ENCODE measurements around the gene VASN. TPM values are rescaled to one million over a fixed set of nuclear protein-coding genes. Genes with fewer than 3 reads are reported as not detected.
"Not testable (repeated sequence)": the region's sequence is repeated elsewhere in the genome, so short reads cannot be mapped to it uniquely, and the experiment has no call there.

Gene VASN
- polyA plus RNA-seq, 1 donor: 5.7 TPM

DNA sequence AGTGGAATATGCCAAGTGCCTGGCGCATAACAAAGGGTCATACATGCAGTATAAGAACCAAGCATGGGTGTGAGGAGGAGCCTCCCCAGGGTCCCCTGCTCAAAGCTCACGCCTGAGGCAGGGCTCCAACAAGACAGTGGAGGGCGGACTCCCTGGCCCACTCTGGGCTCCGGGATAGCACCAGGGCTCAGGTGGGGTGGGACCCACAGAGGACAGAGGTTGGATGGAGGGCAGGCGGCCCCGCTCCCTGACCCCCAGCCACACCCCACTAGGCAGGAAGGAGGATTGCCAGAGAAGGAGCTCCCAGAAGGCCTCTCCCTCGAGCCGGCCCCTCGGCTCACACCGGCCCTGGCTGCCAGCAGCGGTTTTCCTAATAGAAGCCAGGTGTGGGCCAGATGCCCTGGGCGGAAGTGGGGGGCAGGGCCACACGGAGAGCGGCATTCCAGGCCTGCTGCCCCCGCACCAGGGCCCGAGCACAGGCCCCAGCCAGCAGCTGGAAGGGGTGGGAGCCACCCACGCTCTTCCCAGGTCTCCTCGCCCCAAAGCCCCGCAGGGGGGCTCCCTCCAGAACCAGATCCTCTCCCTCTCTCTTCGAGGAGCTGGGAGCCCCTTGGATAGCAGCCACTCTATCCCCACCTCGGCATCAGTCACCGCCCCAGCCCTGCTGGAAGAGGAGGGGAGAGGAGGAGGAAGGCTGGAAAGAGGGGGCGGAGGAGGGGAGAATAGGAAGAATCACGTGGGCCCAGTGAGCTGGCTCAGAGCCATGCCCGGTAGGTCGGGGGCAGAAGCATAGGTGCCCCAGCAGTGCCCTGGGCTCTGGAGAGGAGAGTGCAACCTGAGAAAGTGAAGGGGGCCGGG is 21.0 kb downstream of the VASN start:
- Histone ChIP-seq H3K4me1 (ENCODE audit: control insufficient read depth, insufficient read depth, low read length) (peaks cover 16% of the 10 kb centered on the region), H3K27me3 (ENCODE audit: control insufficient read depth, insufficient read depth, low read length) (no peaks in the 10 kb centered on the region), H3K27ac (ENCODE audit: low read length) (peak overlapping the region; percentile 62), H3K9me3 (ENCODE audit: control insufficient read depth, low read depth, low read length) (peaks cover 3% of the 10 kb centered on the region), H3K36me3 (ENCODE audit: control insufficient read depth, insufficient read depth, low read length) (peaks cover 48% of the 10 kb centered on the region), H3K4me3 (ENCODE audit: low read length) (no peak overlapping the region)
- DNase-seq: peak in 1 of 2 donors; percentile 58
- WGBS (ENCODE audit: insufficient coverage, low lambda C conversion rate): no CpG with 5 or more reads among the region's 27 CpGs

DNA sequence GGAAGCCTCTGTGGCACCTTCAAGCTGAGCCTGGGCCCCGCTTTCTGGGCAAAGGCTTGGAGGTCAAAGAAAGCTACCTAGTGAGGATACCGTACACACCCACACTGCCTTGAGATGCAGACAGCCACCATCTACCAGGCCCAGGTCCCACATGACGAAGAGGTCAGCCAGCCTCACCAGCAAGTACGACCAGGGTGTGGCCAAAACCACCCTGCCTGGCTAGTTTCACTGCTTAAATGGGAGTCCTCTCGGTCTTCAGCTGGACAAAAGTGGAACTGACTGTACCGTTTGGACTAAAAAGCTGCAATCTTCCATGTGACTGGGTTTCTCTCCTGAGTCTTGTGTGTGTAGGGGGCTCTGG is 21.6 kb downstream of the VASN start:
- Histone ChIP-seq H3K27me3 (ENCODE audit: control insufficient read depth, insufficient read depth, low read length) (no peaks in the 10 kb centered on the region), H3K4me1 (ENCODE audit: control insufficient read depth, insufficient read depth, low read length) (peaks cover 16% of the 10 kb centered on the region), H3K4me3 (ENCODE audit: low read length) (no peak overlapping the region), H3K36me3 (ENCODE audit: control insufficient read depth, insufficient read depth, low read length) (peaks cover 44% of the 10 kb centered on the region), H3K9me3 (ENCODE audit: control insufficient read depth, low read depth, low read length) (peaks cover 3% of the 10 kb centered on the region), H3K27ac (ENCODE audit: low read length) (peak overlapping the region; percentile 62)
- no CpG with 5 or more reads among the region's 6 CpGs for WGBS (ENCODE audit: insufficient coverage, low lambda C conversion rate)
- DNase-seq: peak in 1 of 2 donors; percentile 29

DNA sequence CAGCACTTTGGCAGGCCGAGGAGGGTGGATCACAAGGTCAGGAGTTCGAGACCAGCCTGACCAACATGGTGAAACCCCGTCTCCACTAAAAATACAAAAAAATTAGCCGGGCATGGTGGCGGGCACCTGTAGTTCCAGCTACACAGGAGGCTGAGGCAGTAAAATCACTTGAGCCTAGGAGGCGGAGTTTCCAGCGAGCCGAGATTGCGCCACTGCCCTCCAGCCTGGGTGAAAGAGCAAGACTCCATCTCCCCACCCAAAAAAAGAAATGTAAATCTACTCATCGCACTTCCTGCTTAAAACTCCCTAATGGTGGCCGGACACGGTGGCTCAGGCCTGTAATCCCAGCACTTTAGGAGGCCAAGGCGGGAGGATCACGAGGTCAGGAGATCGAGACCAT is 22.2 kb downstream of the VASN start:
- H3K9me3 ChIP-seq (ENCODE audit: control insufficient read depth, low read depth, low read length); H3K4me3 ChIP-seq (ENCODE audit: low read length); H3K27ac ChIP-seq (ENCODE audit: low read length); DNase-seq; H3K27me3 ChIP-seq (ENCODE audit: control insufficient read depth, insufficient read depth, low read length): not testable (repeated sequence)
- peaks cover 38% of the 10 kb centered on the region for H3K36me3 ChIP-seq (ENCODE audit: control insufficient read depth, insufficient read depth, low read length)
- WGBS (ENCODE audit: insufficient coverage, low lambda C conversion rate): no CpG with 5 or more reads among the region's 15 CpGs
- H3K4me1 ChIP-seq (ENCODE audit: control insufficient read depth, insufficient read depth, low read length): peaks cover 16% of the 10 kb centered on the region

DNA sequence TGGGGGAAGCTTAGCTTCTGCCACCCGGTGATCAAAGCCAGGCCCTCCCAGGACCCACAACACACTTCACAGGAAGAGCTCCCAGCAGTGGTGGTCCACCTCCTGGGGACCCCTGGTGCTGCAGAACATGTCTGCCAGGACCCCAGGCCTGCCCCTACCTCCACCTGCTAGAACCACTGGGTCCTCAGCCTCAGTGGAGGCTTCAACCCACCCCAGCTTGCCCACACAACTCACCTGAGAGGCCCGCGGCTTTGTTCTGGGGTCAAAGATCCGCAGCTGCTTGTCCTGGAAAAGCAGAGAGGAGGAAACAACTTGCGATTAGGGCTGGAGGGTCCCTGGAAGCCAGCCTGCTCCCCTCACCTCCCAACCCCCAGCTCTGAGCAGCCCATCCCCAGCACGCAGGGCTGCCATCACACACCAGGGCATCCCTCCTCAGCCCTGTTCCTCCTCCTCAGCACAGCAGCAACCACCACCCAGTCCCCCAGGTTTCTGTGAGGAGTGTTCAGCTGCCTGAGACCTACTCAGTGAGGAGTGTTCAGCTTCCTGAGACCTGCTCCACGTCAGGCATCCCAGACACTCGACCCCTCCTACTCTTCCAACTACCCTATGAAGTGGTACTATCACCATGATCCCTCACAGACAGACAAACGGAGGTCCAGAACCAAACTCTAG is 23.5 kb downstream of the VASN start:
- no peaks in the 10 kb centered on the region for H3K27me3 ChIP-seq (ENCODE audit: control insufficient read depth, insufficient read depth, low read length)
- H3K4me1 ChIP-seq (ENCODE audit: control insufficient read depth, insufficient read depth, low read length): peaks cover 16% of the 10 kb centered on the region
- H3K27ac ChIP-seq (ENCODE audit: low read length): no peak overlapping the region
- DNase-seq: no peak
- peaks cover 34% of the 10 kb centered on the region for H3K36me3 ChIP-seq (ENCODE audit: control insufficient read depth, insufficient read depth, low read length)
- no CpG with 5 or more reads among the region's 9 CpGs for WGBS (ENCODE audit: insufficient coverage, low lambda C conversion rate)
- peaks cover 3% of the 10 kb centered on the region for H3K9me3 ChIP-seq (ENCODE audit: control insufficient read depth, low read depth, low read length)
- H3K4me3 ChIP-seq (ENCODE audit: low read length): no peak overlapping the region

DNA sequence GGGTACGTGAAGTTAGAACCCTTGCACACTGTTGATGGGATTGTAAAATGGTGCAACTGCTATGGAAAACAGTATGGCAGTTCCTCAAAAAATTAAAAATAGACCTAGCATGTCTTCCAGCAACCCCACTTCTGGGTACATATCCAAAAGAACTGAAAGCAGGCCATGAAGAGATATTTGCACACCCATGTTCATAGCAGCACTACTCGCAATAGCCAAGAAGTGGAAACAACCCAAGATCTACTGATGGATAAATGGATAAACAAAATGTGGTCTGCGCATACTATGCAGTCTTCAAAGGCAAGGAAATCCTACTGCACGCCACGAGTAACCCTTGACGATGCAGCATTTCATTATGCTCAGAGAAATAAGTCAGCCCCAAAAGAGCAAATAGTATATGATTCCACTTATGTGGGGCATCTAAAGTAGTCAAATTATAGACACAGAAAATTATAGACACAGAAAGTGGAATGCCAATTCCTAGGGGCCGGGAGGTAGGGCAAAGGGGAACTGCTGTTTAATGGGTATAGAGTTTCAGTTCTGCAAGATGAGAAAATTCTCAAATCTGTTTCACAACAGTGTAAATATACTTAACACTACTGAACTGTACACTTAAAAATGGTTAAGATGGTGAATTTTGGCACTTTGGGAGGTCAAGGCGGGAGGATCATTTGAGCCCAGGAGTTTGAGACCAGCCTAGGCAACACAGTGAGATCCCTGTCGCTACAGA is 27.5 kb downstream of the VASN start:
- DNase-seq: no peak
- H3K4me3 ChIP-seq (ENCODE audit: low read length): no peak overlapping the region
- 83% methylated on average over 1 of the region's 9 CpGs for WGBS (ENCODE audit: insufficient coverage, low lambda C conversion rate)
- H3K36me3 ChIP-seq (ENCODE audit: control insufficient read depth, insufficient read depth, low read length): peaks cover 38% of the 10 kb centered on the region
- no peak overlapping the region for H3K27ac ChIP-seq (ENCODE audit: low read length)
- H3K27me3 ChIP-seq (ENCODE audit: control insufficient read depth, insufficient read depth, low read length): no peaks in the 10 kb centered on the region
- H3K4me1 ChIP-seq (ENCODE audit: control insufficient read depth, insufficient read depth, low read length): peaks cover 2% of the 10 kb centered on the region
- no peaks in the 10 kb centered on the region for H3K9me3 ChIP-seq (ENCODE audit: control insufficient read depth, low read depth, low read length)

DNA sequence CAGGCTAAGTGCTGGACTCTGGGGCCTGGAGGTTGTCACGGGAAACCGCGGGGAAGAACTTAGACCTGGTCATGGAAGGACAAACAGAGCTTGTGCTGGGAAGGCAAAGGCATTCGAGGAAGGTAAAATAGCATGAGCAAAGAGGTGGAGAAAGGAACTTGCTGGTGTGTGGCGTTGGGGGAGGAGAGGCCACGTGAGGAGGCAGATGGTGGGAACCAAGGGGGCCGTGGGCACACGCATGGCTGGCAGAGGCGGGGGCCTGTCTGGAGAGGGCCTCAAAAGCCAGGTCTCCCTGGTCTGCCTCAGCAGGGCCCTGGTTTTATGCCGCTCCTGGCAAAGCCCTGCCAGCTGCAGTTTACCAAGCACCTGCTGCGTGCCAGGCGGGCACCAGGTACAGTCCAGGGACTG is 29.4 kb downstream of the VASN start:
- Histone ChIP-seq H3K4me1 (ENCODE audit: control insufficient read depth, insufficient read depth, low read length) (peaks cover 2% of the 10 kb centered on the region), H3K27ac (ENCODE audit: low read length) (no peak overlapping the region), H3K4me3 (ENCODE audit: low read length) (no peak overlapping the region), H3K36me3 (ENCODE audit: control insufficient read depth, insufficient read depth, low read length) (peaks cover 41% of the 10 kb centered on the region), H3K9me3 (ENCODE audit: control insufficient read depth, low read depth, low read length) (no peaks in the 10 kb centered on the region), H3K27me3 (ENCODE audit: control insufficient read depth, insufficient read depth, low read length) (no peaks in the 10 kb centered on the region)
- DNase-seq: no peak
- 70% methylated on average over 2 of the region's 12 CpGs for WGBS (ENCODE audit: insufficient coverage, low lambda C conversion rate)

DNA sequence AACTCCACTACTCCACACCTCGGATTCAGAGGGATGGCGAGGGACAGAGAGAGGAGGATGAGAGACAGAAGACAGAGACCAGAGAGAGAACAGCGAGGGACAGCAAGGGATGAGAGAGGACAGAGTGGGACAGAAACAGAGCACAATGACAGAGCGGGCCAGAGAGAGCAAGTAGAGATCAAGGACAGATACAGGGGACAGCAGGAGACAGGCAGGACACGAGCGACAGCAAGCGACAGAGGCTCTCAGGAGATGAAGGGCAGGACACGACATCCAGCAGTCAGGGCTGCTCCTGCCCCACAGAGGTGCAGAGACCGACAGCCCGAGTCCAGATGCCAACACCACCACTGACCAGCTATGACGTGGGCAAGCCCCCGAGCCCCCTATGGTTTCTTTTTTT is 29.9 kb downstream of the VASN start:
- peaks cover 2% of the 10 kb centered on the region for H3K4me1 ChIP-seq (ENCODE audit: control insufficient read depth, insufficient read depth, low read length)
- H3K4me3 ChIP-seq (ENCODE audit: low read length): no peak overlapping the region
- H3K9me3 ChIP-seq (ENCODE audit: control insufficient read depth, low read depth, low read length): no peaks in the 10 kb centered on the region
- no peak overlapping the region for H3K27ac ChIP-seq (ENCODE audit: low read length)
- 100% methylated on average over 2 of the region's 12 CpGs for WGBS (ENCODE audit: insufficient coverage, low lambda C conversion rate)
- no peaks in the 10 kb centered on the region for H3K27me3 ChIP-seq (ENCODE audit: control insufficient read depth, insufficient read depth, low read length)
- no peak for DNase-seq
- H3K36me3 ChIP-seq (ENCODE audit: control insufficient read depth, insufficient read depth, low read length): peaks cover 41% of the 10 kb centered on the region

DNA sequence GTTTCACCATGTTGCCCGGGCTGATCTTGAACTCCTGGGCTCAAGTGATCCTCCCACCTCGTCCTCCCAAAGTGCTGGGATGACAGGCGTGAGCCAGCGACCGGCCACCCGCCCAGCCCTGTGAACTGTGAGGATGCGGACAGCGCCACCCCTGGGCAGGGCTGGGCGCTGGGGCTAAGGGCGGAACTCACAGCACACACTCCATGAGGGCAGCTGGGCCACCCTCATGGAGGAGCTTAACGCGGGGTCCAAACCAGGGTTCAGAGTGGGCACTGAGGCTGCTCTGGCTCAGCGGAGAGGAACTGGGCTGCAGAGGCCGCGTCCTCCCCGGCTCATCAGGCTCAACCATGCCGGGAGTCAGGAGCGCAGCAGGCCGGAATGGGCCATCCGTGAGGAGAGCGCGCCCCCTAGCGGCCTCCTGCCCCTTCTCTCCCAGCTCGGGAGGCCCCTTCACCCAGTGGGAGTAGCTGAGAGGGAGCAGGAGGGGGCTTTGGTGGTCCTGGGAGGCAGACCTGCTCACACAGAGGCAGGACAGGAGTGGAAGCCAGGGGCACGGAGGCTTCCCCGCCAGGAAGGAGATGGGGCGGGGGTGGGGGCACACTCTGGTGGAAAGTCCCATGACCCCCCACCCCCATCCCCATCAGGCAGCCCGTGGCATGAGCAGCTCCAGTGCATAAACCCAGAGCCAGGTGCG is 30.9 kb downstream of the VASN start:
- Histone ChIP-seq H3K36me3 (ENCODE audit: control insufficient read depth, insufficient read depth, low read length) (peaks cover 46% of the 10 kb centered on the region), H3K9me3 (ENCODE audit: control insufficient read depth, low read depth, low read length) (no peaks in the 10 kb centered on the region), H3K27me3 (ENCODE audit: control insufficient read depth, insufficient read depth, low read length) (no peaks in the 10 kb centered on the region), H3K4me3 (ENCODE audit: low read length) (peak overlapping the region; percentile 18), H3K27ac (ENCODE audit: low read length) (no peak overlapping the region), H3K4me1 (ENCODE audit: control insufficient read depth, insufficient read depth, low read length) (peaks cover 2% of the 10 kb centered on the region)
- no CpG with 5 or more reads among the region's 29 CpGs for WGBS (ENCODE audit: insufficient coverage, low lambda C conversion rate)
- peak; percentile 66 to 70 for DNase-seq

DNA sequence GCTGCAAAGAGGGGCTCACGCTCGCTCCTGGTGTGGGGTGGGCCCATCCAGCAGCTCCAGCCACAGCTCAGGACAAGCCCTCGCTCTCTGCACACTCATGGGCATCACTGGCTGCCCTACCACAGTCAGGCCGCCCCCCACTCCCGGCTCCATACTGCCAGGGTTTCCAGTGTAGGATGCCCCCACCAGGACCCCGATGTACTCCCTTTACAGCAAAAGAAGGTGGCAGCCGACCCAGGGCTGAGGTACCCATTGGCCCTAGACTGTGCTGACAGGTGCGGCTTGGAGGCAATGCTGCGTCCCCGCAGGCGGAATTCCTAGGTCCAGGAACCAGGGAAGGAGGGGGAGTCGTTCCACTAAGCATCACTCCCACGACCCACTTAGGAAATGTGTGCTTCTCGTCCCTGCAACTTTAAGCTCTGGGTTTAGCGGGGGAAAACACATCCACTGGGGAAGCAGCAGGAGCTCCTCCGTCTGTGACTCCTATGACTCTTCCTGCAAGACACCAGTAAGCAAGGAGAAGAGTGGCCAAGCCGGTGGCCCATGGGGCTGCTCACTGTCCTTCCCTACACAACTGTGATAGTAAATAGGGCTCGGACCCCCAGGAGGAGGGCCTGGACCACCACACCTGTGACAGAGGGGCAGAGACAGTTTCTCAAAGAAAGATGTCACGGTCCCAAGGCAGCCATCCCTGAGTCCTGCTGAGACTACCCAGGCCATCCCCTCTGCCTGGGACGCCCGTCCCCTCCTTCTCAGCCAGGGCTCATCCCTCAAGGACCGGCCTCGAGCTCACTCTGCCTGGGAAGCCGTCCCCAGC is 31.7 kb downstream of the VASN start:
- no peak overlapping the region for H3K4me3 ChIP-seq (ENCODE audit: low read length)
- peaks cover 2% of the 10 kb centered on the region for H3K4me1 ChIP-seq (ENCODE audit: control insufficient read depth, insufficient read depth, low read length)
- DNase-seq: no peak
- H3K27ac ChIP-seq (ENCODE audit: low read length): no peak overlapping the region
- peaks cover 51% of the 10 kb centered on the region for H3K36me3 ChIP-seq (ENCODE audit: control insufficient read depth, insufficient read depth, low read length)
- no peaks in the 10 kb centered on the region for H3K27me3 ChIP-seq (ENCODE audit: control insufficient read depth, insufficient read depth, low read length)
- no CpG with 5 or more reads among the region's 24 CpGs for WGBS (ENCODE audit: insufficient coverage, low lambda C conversion rate)
- no peaks in the 10 kb centered on the region for H3K9me3 ChIP-seq (ENCODE audit: control insufficient read depth, low read depth, low read length)
